H9 (cell line): ENCODE measurements around the gene C17orf114.

Experiments
- DNase-seq: peaks from one replicate; pipeline ENCODE4 v3.0.0-alpha.2; 2017
- H2AFZ ChIP-seq: one replicate; pipeline ENCODE4 v1.6.1; 2013; ENCODE audit warnings: mild to moderate bottlenecking, low read length, control low read depth, moderate library complexity
- H2AK5ac ChIP-seq: 2 replicates; pipeline ENCODE4 v1.6.1; 2013; ENCODE audit warnings: low read length, control low read depth, mixed read lengths; ENCODE audit not compliant: insufficient read length
- H2BK120ac ChIP-seq: one replicate; pipeline ENCODE4 v1.6.1; 2013; ENCODE audit warnings: low read depth, mild to moderate bottlenecking, low read length, control low read depth, inconsistent platforms; ENCODE audit not compliant: poor library complexity, severe bottlenecking
- H2BK12ac ChIP-seq: 2 replicates; pipeline ENCODE4 v1.6.1; 2013; ENCODE audit warnings: low read length, control low read depth, mixed read lengths, low read depth; ENCODE audit not compliant: insufficient read length
- H2BK15ac ChIP-seq: 2 replicates; pipeline ENCODE4 v1.6.1; 2013; ENCODE audit warnings: low read depth, low read length, control low read depth
- H2BK20ac ChIP-seq: one replicate; pipeline ENCODE4 v1.6.1; 2013; ENCODE audit warnings: low read depth, mild to moderate bottlenecking, low read length, control low read depth, inconsistent platforms; ENCODE audit not compliant: poor library complexity, severe bottlenecking
- H2BK5ac ChIP-seq: 2 replicates; pipeline ENCODE4 v1.6.1; 2013; ENCODE audit warnings: low read length, control low read depth, mixed read lengths; ENCODE audit not compliant: insufficient read length
- H3K14ac ChIP-seq: 2 replicates; pipeline ENCODE4 v1.6.1; 2013; ENCODE audit warnings: low read length, control low read depth; ENCODE audit not compliant: insufficient read depth
- H3K18ac ChIP-seq: 2 replicates; pipeline ENCODE4 v1.6.1; 2013; ENCODE audit warnings: low read depth, mild to moderate bottlenecking, mixed read lengths, low read length, control low read depth; ENCODE audit not compliant: insufficient read length
- H3K23ac ChIP-seq: 2 replicates; pipeline ENCODE4 v1.6.1; 2013; ENCODE audit warnings: low read length, control low read depth, mixed read lengths, low read depth; ENCODE audit not compliant: insufficient read length
- H3K23me2 ChIP-seq: 2 replicates; pipeline ENCODE4 v1.6.1; 2013; ENCODE audit warnings: low read depth, mild to moderate bottlenecking, mixed read lengths, low read length, control low read depth; ENCODE audit not compliant: insufficient read length, poor library complexity, severe bottlenecking
- H3K27ac ChIP-seq: 2 replicates; pipeline ENCODE4 v1.5.1; 2013; ENCODE audit warnings: low read length, control low read depth, mixed read lengths, low read depth; ENCODE audit not compliant: insufficient read length
- H3K27me3 ChIP-seq: 2 replicates; pipeline ENCODE4 v1.6.1; 2013; ENCODE audit warnings: low read length, control low read depth, inconsistent platforms; ENCODE audit not compliant: insufficient read depth
- H3K4ac ChIP-seq: 2 replicates; pipeline ENCODE4 v1.6.1; 2013; ENCODE audit warnings: low read depth, mild to moderate bottlenecking, control low read depth, inconsistent platforms, low read length, moderate library complexity
- H3K4me1 ChIP-seq: 2 replicates; pipeline ENCODE4 v1.6.1; 2013; ENCODE audit warnings: low read length, control low read depth, inconsistent platforms; ENCODE audit not compliant: insufficient read depth
- H3K4me2 ChIP-seq: 2 replicates; pipeline ENCODE4 v1.6.1; 2013; ENCODE audit warnings: low read length, control low read depth, mixed read lengths; ENCODE audit not compliant: insufficient read length, insufficient read depth
- H3K56ac ChIP-seq: 2 replicates; pipeline ENCODE4 v1.6.1; 2013; ENCODE audit warnings: low read depth, mild to moderate bottlenecking, mixed read lengths, low read length, control low read depth; ENCODE audit not compliant: insufficient read length
- H3K79me1 ChIP-seq: 2 replicates; pipeline ENCODE4 v1.6.1; 2013; ENCODE audit warnings: low read depth, mild to moderate bottlenecking, moderate library complexity, low read length, control low read depth, inconsistent platforms; ENCODE audit not compliant: insufficient read depth, poor library complexity, severe bottlenecking
- H3K79me2 ChIP-seq: 2 replicates; pipeline ENCODE4 v1.6.1; 2013; ENCODE audit warnings: low read length, control low read depth, inconsistent platforms; ENCODE audit not compliant: insufficient read depth
- H3K9ac ChIP-seq: 2 replicates; pipeline ENCODE4 v1.6.1; 2013; ENCODE audit warnings: low read length, control low read depth, mixed read lengths; ENCODE audit not compliant: insufficient read length; ENCODE audit errors: extremely low read depth
- H3K9me3 ChIP-seq: one replicate; pipeline ENCODE4 v1.6.1; 2013; ENCODE audit warnings: low read depth, low read length, inconsistent platforms; ENCODE audit not compliant: control insufficient read depth
- H3T11ph ChIP-seq: one replicate; pipeline ENCODE4 v1.6.1; 2013; ENCODE audit warnings: mild to moderate bottlenecking, low read length, control low read depth, inconsistent platforms
- H4K20me1 ChIP-seq: one replicate; pipeline ENCODE4 v1.6.1; 2013; ENCODE audit not compliant: control insufficient read depth, insufficient read length, insufficient read depth
- H4K5ac ChIP-seq: 2 replicates; pipeline ENCODE4 v1.6.1; 2013; ENCODE audit warnings: low read depth, mild to moderate bottlenecking, mixed read lengths, low read length, control low read depth; ENCODE audit not compliant: insufficient read length
- H4K8ac ChIP-seq: replicated peaks from 2 replicates; pipeline ENCODE4 v1.6.1; 2013; ENCODE audit warnings: low read length, control low read depth, mixed read lengths, low read depth; ENCODE audit not compliant: insufficient read length
- H4K91ac ChIP-seq: 2 replicates; pipeline ENCODE4 v1.6.1; 2013; ENCODE audit warnings: low read depth, mild to moderate bottlenecking, moderate library complexity, mixed read lengths, low read length, control low read depth; ENCODE audit not compliant: insufficient read length
- H3K27ac Mint-ChIP-seq, 3 experiments: 2 replicates in 2 of 3; 3 replicates in 1 of 3; pipeline ENCODE4 v1.8.0; 2020 to 2021; ENCODE audit warnings: mixed read lengths in 3 of 3, mild to moderate bottlenecking in 1 of 3, moderate library complexity in 1 of 3
- H3K27me3 Mint-ChIP-seq: 2 replicates; pipeline ENCODE4 v1.8.0; 2021; ENCODE audit warnings: low read depth, mild to moderate bottlenecking, moderate library complexity, mixed read lengths
- H3K36me3 Mint-ChIP-seq, 3 experiments: 2 replicates in 2 of 3; 3 replicates in 1 of 3; pipeline ENCODE4 v1.8.0; 2020 to 2021; ENCODE audit warnings: low read depth in 3 of 3, mixed read lengths in 3 of 3; ENCODE audit not compliant: insufficient read depth in 1 of 3
- H3K4me1 Mint-ChIP-seq, 2 experiments: 2 replicates each; pipeline ENCODE4 v1.8.0; 2020; ENCODE audit warnings: mixed read lengths in 2 of 2
- H3K4me3 Mint-ChIP-seq, 2 experiments: 2 replicates in 1 of 2; 3 replicates in 1 of 2; pipeline ENCODE4 v1.8.0; 2020 to 2021; ENCODE audit warnings: mild to moderate bottlenecking in 2 of 2, mixed read lengths in 2 of 2, moderate library complexity in 1 of 2
- H3K9me3 Mint-ChIP-seq, 2 experiments: 2 replicates in 1 of 2; 3 replicates in 1 of 2; pipeline ENCODE4 v1.8.0; 2020; ENCODE audit warnings: mild to moderate bottlenecking in 2 of 2, mixed read lengths in 2 of 2, moderate library complexity in 1 of 2
- CTCF ChIP-seq: fragments of 200-600 bp; sonication (generic); conservative IDR thresholded peaks from 3 replicates; pipeline ENCODE4 v1.8.0; 2021; ENCODE audit warnings: antibody characterized with exemption, mild to moderate bottlenecking
- WGBS: extraction: QIAGEN DNeasy Blood & Tissue Kit; methylation state at CpG from one replicate; pipeline ENCODE4 v1.1.7; 2013; ENCODE audit warnings: missing lambda C conversion rate, low lambda C conversion rate, mixed read lengths; ENCODE audit not compliant: insufficient read length; ENCODE audit errors: extremely low coverage; 5-methylcytosine and 5-hydroxymethylcytosine counted together

C17orf114 gene

DNA sequence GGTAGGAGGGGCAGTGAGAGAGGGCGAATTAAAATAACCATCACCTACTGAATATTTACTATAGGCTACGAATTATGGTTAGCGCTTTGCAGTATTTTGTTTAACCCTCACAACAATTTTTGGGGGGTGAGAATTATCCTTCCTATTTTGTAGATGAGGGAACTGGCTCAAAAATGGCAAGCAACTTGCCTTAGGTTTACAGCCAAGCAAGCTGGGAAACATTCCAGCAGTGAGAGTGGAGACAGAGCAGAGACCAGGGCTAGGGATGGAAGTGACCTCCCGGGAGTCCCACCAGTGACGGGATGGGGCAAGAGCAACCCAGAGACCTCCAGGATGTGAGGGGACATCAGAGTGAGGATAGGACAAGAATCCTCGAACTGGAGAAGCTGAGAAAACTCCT lies 15.6 kb downstream of the C17orf114 start:
- no CpG with 5 or more reads among the region's 6 CpGs for WGBS

More for the DNA sequence above, 15.6 kb downstream of the C17orf114 start:
- Mint-ChIP-seq H3K36me3 (no peaks in the 10 kb centered on the region; a peak in 1 of 7 replicates), H3K4me3 (no peak overlapping the region), H3K9me3 (no peaks in the 10 kb centered on the region; a peak in 1 of 5 replicates), H3K27me3 (peaks cover 87% of the 10 kb centered on the region), H3K27ac (0 out of 7 replicates have a peak overlapping the region, but pooled peaks of 1 of the 3 experiments have one; percentile 26), H3K4me1 (peaks cover 29 to 39% of the 10 kb centered on the region in 2 experiments)
- peaks cover 51% of the 10 kb centered on the region for H3K27me3 ChIP-seq
- no peak overlapping the region for H3K4me2 ChIP-seq
- no peak overlapping the region for H2BK5ac ChIP-seq
- H3K56ac ChIP-seq, result no peak overlapping the region
- no peak overlapping the region for H4K8ac ChIP-seq
- H3K79me1 ChIP-seq, result no peaks in the 10 kb centered on the region
- H2BK15ac ChIP-seq, result no peak overlapping the region
- no peak for TF ChIP-seq CTCF
- no peak overlapping the region for H3K23ac ChIP-seq
- H3K4me1 ChIP-seq, result peaks cover 2% of the 10 kb centered on the region; the same call in 1 of the 2 replicates
- peaks cover 3% of the 10 kb centered on the region for H4K20me1 ChIP-seq
- H4K5ac ChIP-seq, result no peak overlapping the region
- H3K79me2 ChIP-seq, result no peaks in the 10 kb centered on the region
- DNase-seq, result no peak
- peaks cover 17% of the 10 kb centered on the region for H3K23me2 ChIP-seq
- H3K27ac ChIP-seq, result no peak overlapping the region
- H2AK5ac ChIP-seq, result no peak overlapping the region
- peak overlapping the region; percentile 11 for H3K18ac ChIP-seq
- H3K9me3 ChIP-seq, result no peaks in the 10 kb centered on the region
- H3K14ac ChIP-seq, result no peak overlapping the region
- no peak overlapping the region for H3T11ph ChIP-seq
- H2BK120ac ChIP-seq, result no peak overlapping the region
- H2BK20ac ChIP-seq, result no peak overlapping the region
- H3K4ac ChIP-seq, result no peak overlapping the region
- no peak overlapping the region for H2BK12ac ChIP-seq
- no peak overlapping the region for H3K9ac ChIP-seq
- H2AFZ ChIP-seq, result no peak overlapping the region
- no peak overlapping the region for H4K91ac ChIP-seq
